Measurements from ENCODE around the gene NIM1K. TPM values are rescaled to one million over a fixed set of nuclear protein-coding genes. Genes with fewer than 3 reads are reported as not detected.

The NIM1K gene
- total RNA-seq, 2 donors from 2014 or later, result 0.42 TPM; not detected in 1

- Histone ChIP-seq H3K4me1 (no peaks in the 10 kb centered on the region), H3K27me3 (no peaks in the 10 kb centered on the region), H3K9ac (ENCODE audit: low read depth in 2 of 2, low read length in 2 of 2) (no peak overlapping the region), H3K9me3 (no peaks in the 10 kb centered on the region), H3K36me3 (peaks cover 38% of the 10 kb centered on the region), H3K4me3 (no peak overlapping the region), H3K27ac (no peak overlapping the region)
- no peak for DNase-seq
- intact Hi-C loops (cut with DNase I), result no loop called here
- TF ChIP-seq, protein P1, sequence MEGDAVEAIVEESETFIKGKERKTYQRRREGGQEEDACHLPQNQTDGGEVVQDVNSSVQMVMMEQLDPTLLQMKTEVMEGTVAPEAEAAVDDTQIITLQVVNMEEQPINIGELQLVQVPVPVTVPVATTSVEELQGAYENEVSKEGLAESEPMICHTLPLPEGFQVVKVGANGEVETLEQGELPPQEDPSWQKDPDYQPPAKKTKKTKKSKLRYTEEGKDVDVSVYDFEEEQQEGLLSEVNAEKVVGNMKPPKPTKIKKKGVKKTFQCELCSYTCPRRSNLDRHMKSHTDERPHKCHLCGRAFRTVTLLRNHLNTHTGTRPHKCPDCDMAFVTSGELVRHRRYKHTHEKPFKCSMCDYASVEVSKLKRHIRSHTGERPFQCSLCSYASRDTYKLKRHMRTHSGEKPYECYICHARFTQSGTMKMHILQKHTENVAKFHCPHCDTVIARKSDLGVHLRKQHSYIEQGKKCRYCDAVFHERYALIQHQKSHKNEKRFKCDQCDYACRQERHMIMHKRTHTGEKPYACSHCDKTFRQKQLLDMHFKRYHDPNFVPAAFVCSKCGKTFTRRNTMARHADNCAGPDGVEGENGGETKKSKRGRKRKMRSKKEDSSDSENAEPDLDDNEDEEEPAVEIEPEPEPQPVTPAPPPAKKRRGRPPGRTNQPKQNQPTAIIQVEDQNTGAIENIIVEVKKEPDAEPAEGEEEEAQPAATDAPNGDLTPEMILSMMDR (IDR thresholded peaks at IDR 0.05), result no peak
Observed at GRCh38 chr5:43294226-43294625, 102.2 kb downstream of the NIM1K start.

- Histone ChIP-seq H3K4me1 (no peaks in the 10 kb centered on the region), H3K9me3 (no peaks in the 10 kb centered on the region), H3K27me3 (no peaks in the 10 kb centered on the region), H3K36me3 (peaks cover 38% of the 10 kb centered on the region), H3K9ac (ENCODE audit: low read depth in 2 of 2, low read length in 2 of 2) (no peak overlapping the region), H3K27ac (no peak overlapping the region), H3K4me3 (no peak overlapping the region)
- intact Hi-C loops (cut with DNase I), result no loop called here
- DNase-seq, result no peak
- TF ChIP-seq, protein P1 (IDR thresholded peaks at IDR 0.05), result no peak
Observed at GRCh38 chr5:43295202-43295601, 103.2 kb downstream of the NIM1K start.

- Histone ChIP-seq H3K36me3 (peaks cover 32% of the 10 kb centered on the region), H3K9ac (ENCODE audit: low read depth in 2 of 2, low read length in 2 of 2) (no peak overlapping the region), H3K4me1 (no peaks in the 10 kb centered on the region), H3K27ac (no peak overlapping the region), H3K4me3 (no peak overlapping the region), H3K9me3 (no peaks in the 10 kb centered on the region), H3K27me3 (no peaks in the 10 kb centered on the region)
- TF ChIP-seq, protein P1 (IDR thresholded peaks at IDR 0.05), result no peak
- DNase-seq, result no peak
- intact Hi-C loops (cut with DNase I), result no loop called here
Observed at GRCh38 chr5:43296835-43297234, 104.8 kb downstream of the NIM1K start.

- H3K9me3 ChIP-seq, result no peaks in the 10 kb centered on the region
- peaks cover 21% of the 10 kb centered on the region for H3K36me3 ChIP-seq
- H3K4me1 ChIP-seq, result no peaks in the 10 kb centered on the region
- no peak overlapping the region for H3K9ac ChIP-seq (ENCODE audit: low read depth in 2 of 2, low read length in 2 of 2)
- no peak for DNase-seq
- TF ChIP-seq, protein P1 (IDR thresholded peaks at IDR 0.05), result no peak
- intact Hi-C loops (cut with DNase I), result no loop called here
- no peak overlapping the region for H3K27ac ChIP-seq
- no peaks in the 10 kb centered on the region for H3K27me3 ChIP-seq
- H3K4me3 ChIP-seq, result no peak overlapping the region
Observed at GRCh38 chr5:43298443-43298842, 106.4 kb downstream of the NIM1K start.

GRCh38 chr5:43300112-43300511 lies 108.1 kb downstream of the NIM1K start:
- no peak for DNase-seq
- Histone ChIP-seq H3K4me1 (no peaks in the 10 kb centered on the region), H3K27me3 (no peaks in the 10 kb centered on the region), H3K36me3 (peaks cover 20% of the 10 kb centered on the region), H3K9me3 (no peaks in the 10 kb centered on the region), H3K27ac (no peak overlapping the region), H3K9ac (ENCODE audit: low read depth in 2 of 2, low read length in 2 of 2) (no peak overlapping the region), H3K4me3 (no peak overlapping the region)
- intact Hi-C loops (cut with DNase I), result no loop called here
- TF ChIP-seq, protein P1 (IDR thresholded peaks at IDR 0.05), result no peak
